ENCODE measurements around the gene USP12. TPM values are rescaled to one million over a fixed set of nuclear protein-coding genes. Genes with fewer than 3 reads are reported as not detected.
A peak's percentile ranks its signal among the peaks of the same experiment; 100 is the strongest.

The USP12 gene
- polyA plus RNA-seq, 3 donors = 12.8 to 23.4 (median 14.5) TPM

GRCh38 chr13:27122036-27122435, 49.6 kb downstream of the USP12 start:
- no peak overlapping the region for H3K4me3 ChIP-seq (replicated peaks in 1 of 3; ENCODE audit: low read depth in 2 of 3, low read length in 3 of 3)
- no peak for DNase-seq
- H3K9ac ChIP-seq (ENCODE audit: insufficient read depth, low read length, poor library complexity, severe bottlenecking) = no peak overlapping the region
- no peaks in the 10 kb centered on the region for H3K27me3 ChIP-seq (ENCODE audit: control insufficient read depth in 2 of 2, insufficient read depth in 2 of 2, low read length in 2 of 2)
- Mint-ChIP-seq H3K4me3 (no peak overlapping the region), H3K4me1 (peaks cover 6% of the 10 kb centered on the region), H3K36me3 (peaks cover 13 to 22% of the 10 kb centered on the region in 2 donors), H3K27ac (peak overlapping the region in 1 of 7 donors; percentile 13), H3K9me3 (peaks cover 19 to 49% (median 33%) of the 10 kb centered on the region in 7 donors), H3K27me3 (ENCODE audit: low read depth in 3 of 3) (no peaks in the 10 kb centered on the region)
- peaks cover 54% of the 10 kb centered on the region for H4K20me1 ChIP-seq (ENCODE audit: insufficient read depth, low read length)
- TF ChIP-seq CTCF (IDR thresholded peaks at IDR 0.05) = no peak
- H3K9me3 ChIP-seq (replicated peaks in 1 of 2; ENCODE audit: control insufficient read depth in 1 of 2, insufficient read depth in 1 of 2, low read length in 2 of 2) = peaks cover 16 to 33% of the 10 kb centered on the region in 2 donors
- peaks cover 0 to 15% of the 10 kb centered on the region in 2 donors for H3K36me3 ChIP-seq (replicated peaks in 1 of 2; ENCODE audit: control insufficient read depth in 1 of 2, insufficient read depth in 2 of 2, low read length in 2 of 2)
- H3K27ac ChIP-seq (ENCODE audit: low read depth in 1 of 2, low read length in 2 of 2) = no peak overlapping the region
- no peak overlapping the region for H2AFZ ChIP-seq (ENCODE audit: insufficient read depth, low read depth, low read length, poor library complexity, severe bottlenecking)
- no peaks in the 10 kb centered on the region for H3K4me1 ChIP-seq (ENCODE audit: control insufficient read depth in 1 of 2, insufficient read depth in 2 of 2, low read length in 2 of 2)
- peaks cover 82% of the 10 kb centered on the region for H3K79me2 ChIP-seq (ENCODE audit: insufficient read depth, low read length)
- 100% methylated on average over 2 of the region's 7 CpGs for WGBS (ENCODE audit: insufficient coverage)
- no peak overlapping the region for H3K4me2 ChIP-seq (replicated peaks; ENCODE audit: extremely low read depth, low read length, poor library complexity, severe bottlenecking)
- intact Hi-C loops (cut with micrococcal nuclease) = no loop called here

DNA sequence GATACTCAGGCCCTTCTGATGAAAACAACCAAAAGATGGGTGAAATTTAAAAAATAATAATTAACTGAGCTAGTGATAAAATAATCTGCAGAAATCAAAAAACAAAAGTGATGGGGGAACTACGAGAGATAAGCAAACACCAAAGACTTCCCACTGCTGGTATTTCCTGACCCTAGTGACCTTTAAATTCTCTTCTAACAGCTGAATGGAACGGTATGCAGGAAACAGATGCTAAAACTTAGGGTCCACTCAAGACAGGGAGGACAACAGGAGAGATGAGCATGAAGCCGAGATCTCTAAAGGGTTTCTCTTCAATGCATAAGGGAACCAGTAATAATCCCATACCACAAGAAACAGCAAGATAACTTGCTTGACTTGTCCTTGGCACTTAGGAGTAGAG, 50.8 kb downstream of the USP12 start:
- DNase-seq = no peak
- H3K36me3 Mint-ChIP-seq = peaks cover 14 to 24% of the 10 kb centered on the region in 2 donors
- Histone ChIP-seq H3K36me3 (replicated peaks in 1 of 2; ENCODE audit: control insufficient read depth in 1 of 2, insufficient read depth in 2 of 2, low read length in 2 of 2) (peaks cover 0 to 18% of the 10 kb centered on the region in 2 donors), H3K9ac (ENCODE audit: insufficient read depth, low read length, poor library complexity, severe bottlenecking) (no peak overlapping the region), H4K20me1 (ENCODE audit: insufficient read depth, low read length) (peaks cover 48% of the 10 kb centered on the region), H3K27ac (ENCODE audit: low read depth in 1 of 2, low read length in 2 of 2) (no peak overlapping the region), H3K4me3 (replicated peaks in 1 of 3; ENCODE audit: low read depth in 2 of 3, low read length in 3 of 3) (no peak overlapping the region), H3K79me2 (ENCODE audit: insufficient read depth, low read length) (peaks cover 76% of the 10 kb centered on the region), H3K4me1 (ENCODE audit: control insufficient read depth in 1 of 2, insufficient read depth in 2 of 2, low read length in 2 of 2) (no peaks in the 10 kb centered on the region), H2AFZ (ENCODE audit: insufficient read depth, low read depth, low read length, poor library complexity, severe bottlenecking) (no peak overlapping the region), H3K27me3 (ENCODE audit: control insufficient read depth in 2 of 2, insufficient read depth in 2 of 2, low read length in 2 of 2) (no peaks in the 10 kb centered on the region), H3K9me3 (replicated peaks in 1 of 2; ENCODE audit: control insufficient read depth in 1 of 2, insufficient read depth in 1 of 2, low read length in 2 of 2) (peaks cover 16 to 28% of the 10 kb centered on the region in 2 donors), H3K4me2 (replicated peaks; ENCODE audit: extremely low read depth, low read length, poor library complexity, severe bottlenecking) (no peak overlapping the region)
- H3K4me1 Mint-ChIP-seq = peaks cover 4% of the 10 kb centered on the region
- 100% methylated on average over 1 of the region's 3 CpGs for WGBS (ENCODE audit: insufficient coverage)
- intact Hi-C loops (cut with micrococcal nuclease) = no loop called here
- no peak for TF ChIP-seq CTCF (IDR thresholded peaks at IDR 0.05)
- no peak overlapping the region for H3K4me3 Mint-ChIP-seq
- no peak overlapping the region for H3K27ac Mint-ChIP-seq
- peaks cover 0 to 2% (median 0%) of the 10 kb centered on the region in 3 donors for H3K27me3 Mint-ChIP-seq (ENCODE audit: low read depth in 3 of 3)
- peaks cover 17 to 40% (median 27%) of the 10 kb centered on the region in 7 donors for H3K9me3 Mint-ChIP-seq

Measured in CD14-positive monocyte (primary cell).